Motor neuron (in vitro differentiated cells): Measurements from ENCODE around the gene ZFAND2B. TPM values are rescaled to one million over a fixed set of nuclear protein-coding genes. Genes with fewer than 3 reads are reported as not detected.

Experiments used
- ATAC-seq, 8 experiments: fragments of 200-7000 bp; cut with Tn5 transposase; replicated peaks in 6 of 8; 2 replicates each; pipeline ENCODE4 v1.8.0; 2021; ENCODE audit warnings: mild to moderate bottlenecking in 8 of 8, moderate library complexity in 8 of 8
- H3K27ac ChIP-seq, 2 donors: fragments of 250-450 bp; sonication (Bioruptor Pico); 2 replicates each; pipeline ENCODE4 v1.9.0; 2021; ENCODE audit warnings: antibody characterized with exemption in 2 of 2, mild to moderate bottlenecking in 2 of 2, moderate library complexity in 1 of 2
- H3K4me1 ChIP-seq, 2 donors: fragments of 250-450 bp; sonication (Bioruptor Pico); replicated peaks in 1 of 2; 2 replicates each; pipeline ENCODE4 v1.6.1; 2021; ENCODE audit warnings: antibody characterized with exemption in 2 of 2, mild to moderate bottlenecking in 2 of 2, moderate library complexity in 1 of 2
- H3K4me3 ChIP-seq, 5 donors: fragments of 250-450 bp; sonication (Bioruptor Pico); 2 replicates each; pipeline ENCODE4 v1.9.0; 2021; ENCODE audit warnings: antibody characterized with exemption in 5 of 5, mild to moderate bottlenecking in 5 of 5, moderate library complexity in 4 of 5
- WGBS, 10 experiments: fragments of 450-650 bp; shearing (Covaris generic); methylation state at CpG; one replicate each; pipeline ENCODE4 v1.0.0; 2022; 5-methylcytosine and 5-hydroxymethylcytosine counted together
- in situ Hi-C, 9 experiments: fragments of 400-800 bp; cut with MboI; loops; one replicate each; pipeline ENCODE4 v1.15.0; 2021; ENCODE audit warnings: low sequenced_read_pairs in 9 of 9, low pct_unique_long_range_greater_than_20kb in 2 of 9; ENCODE audit not compliant: unreplicated experiment in 9 of 9
- total RNA-seq, 8 experiments: library from RNA; unstranded; fragments of 300-600 nt; gene quantifications; 2 replicates each; pipeline versions ENCODE4 v1.2.3 to v1.2.4, GENCODE V29; 2022

Gene ZFAND2B
- total RNA-seq, 8 experiments from 2014 or later, result 19.7 to 35.8 (median 25.7) TPM

- in situ Hi-C loops, result loop anchor here in 1 of 9 experiments (25.0 kb wide), 1 partner anchor 107 kb away; the partner anchor contains the start of gene IHH
- ATAC-seq, result no peak
- H3K4me1 ChIP-seq, result no peaks in the 10 kb centered on the region
- H3K27ac ChIP-seq, result no peak overlapping the region
- no peak overlapping the region for H3K4me3 ChIP-seq
Observed at GRCh38 chr2:219168932-219169331, 37.6 kb upstream of the ZFAND2B start.

GRCh38 chr2:219169930-219170654 lies 36.5 kb upstream of the ZFAND2B start, which contains the start of gene SLC23A3:
Gene SLC23A3 (minus strand): TSS chr2:219170029. CDS start chr2:219169984, 45 bp downstream.
- ATAC-seq, result no peak
- Histone ChIP-seq H3K4me1 (no peaks in the 10 kb centered on the region), H3K4me3 (no peak within 1 kb of the TSS), H3K27ac (no peak within 1 kb of the TSS)
- 72 to 100% (median 84%) methylated on average over 1 to 6 of the region's 10 CpGs for WGBS, 10 experiments
- in situ Hi-C loops, result loop anchor here in 1 of 9 experiments (25.0 kb wide), 1 partner anchor 108 kb away; the partner anchor contains the start of gene IHH

GRCh38 chr2:219171231-219171651 lies 35.3 kb upstream of the ZFAND2B start:
- in situ Hi-C loops, result loop anchor here in 1 of 9 experiments (25.0 kb wide), 1 partner anchor 109 kb away; the partner anchor contains the start of gene IHH
- H3K4me3 ChIP-seq, result no peak overlapping the region
- no peak overlapping the region for H3K27ac ChIP-seq
- WGBS, 10 experiments, result 0 to 68% (median 25%) methylated on average over 1 to 4 of the region's 6 CpGs; no CpG with 5 or more reads in 4 of the 10 experiments
- ATAC-seq, result peak; percentile 59 to 84 (median 74)
- H3K4me1 ChIP-seq, result peaks cover 5 to 6% of the 10 kb centered on the region in 2 donors

- in situ Hi-C loops, result loop anchor here in 1 of 9 experiments (25.0 kb wide), 1 partner anchor 110 kb away; the partner anchor contains the start of gene IHH
- 80 to 93% (median 84%) methylated on average over 4 to 11 of the region's 16 CpGs; no CpG with 5 or more reads in 7 of the 10 experiments for whole genome bisulfite sequencing, 10 experiments
- no peak for ATAC-seq
Observed at GRCh38 chr2:219172231-219173154, 34.1 kb upstream of the ZFAND2B start.

GRCh38 chr2:219173176-219173575 lies 33.4 kb upstream of the ZFAND2B start:
- Histone ChIP-seq H3K27ac (no peak overlapping the region), H3K4me1 (peaks cover 5 to 6% of the 10 kb centered on the region in 2 donors), H3K4me3 (no peak overlapping the region)
- WGBS, 10 experiments, result 72 to 100% (median 92%) methylated on average over 1 to 6 of the region's 6 CpGs; no CpG with 5 or more reads in 5 of the 10 experiments
- in situ Hi-C loops, result loop anchor here in 1 of 9 experiments (25.0 kb wide), 1 partner anchor 111 kb away; the partner anchor contains the start of gene IHH
- no peak for ATAC-seq

More at GRCh38 chr2:219172231-219173154, 34.1 kb upstream of the ZFAND2B start:
- no peak overlapping the region for H3K27ac ChIP-seq
- peaks cover 5 to 6% of the 10 kb centered on the region in 2 donors for H3K4me1 ChIP-seq
- H3K4me3 ChIP-seq, result no peak overlapping the region

- H3K4me3 ChIP-seq, result no peak overlapping the region
- in situ Hi-C loops, result loop anchor here in 1 of 9 experiments (25.0 kb wide), 1 partner anchor 112 kb away; the partner anchor contains the start of gene IHH
- ATAC-seq, result no peak
- H3K4me1 ChIP-seq, result peaks cover 7 to 9% of the 10 kb centered on the region in 2 donors
- 21 to 100% (median 100%) methylated on average over 1 to 3 of the region's 3 CpGs; no CpG with 5 or more reads in 2 of the 10 experiments for WGBS, 10 experiments
- no peak overlapping the region for H3K27ac ChIP-seq
Observed at GRCh38 chr2:219174146-219174545, 32.4 kb upstream of the ZFAND2B start.

GRCh38 chr2:219174801-219175200 lies 31.8 kb upstream of the ZFAND2B start:
- no peak overlapping the region for H3K27ac ChIP-seq
- no peak overlapping the region for H3K4me3 ChIP-seq
- H3K4me1 ChIP-seq, result peaks cover 7 to 11% of the 10 kb centered on the region in 2 donors
- 73 to 91% (median 89%) methylated on average over 1 to 4 of the region's 7 CpGs; no CpG with 5 or more reads in 7 of the 10 experiments for WGBS, 10 experiments
- in situ Hi-C loops, result loop anchor here in 1 of 9 experiments (25.0 kb wide), 1 partner anchor 112 kb away; the partner anchor contains the start of gene IHH
- ATAC-seq, result no peak

GRCh38 chr2:219175486-219175885 lies 31.1 kb upstream of the ZFAND2B start:
- WGBS, 10 experiments, result 50 to 95% (median 66%) methylated on average over 1 to 5 of the region's 7 CpGs; no CpG with 5 or more reads in 2 of the 10 experiments
- H3K4me1 ChIP-seq, result peaks cover 7 to 11% of the 10 kb centered on the region in 2 donors
- in situ Hi-C loops, result no loop called here
- peak overlapping the region; percentile 76 to 96 (median 96) for H3K4me3 ChIP-seq
- no peak overlapping the region for H3K27ac ChIP-seq
- ATAC-seq, result no peak

- peak overlapping the region; percentile 46 to 91 for H3K27ac ChIP-seq
- in situ Hi-C loops, result no loop called here
- peak; percentile 42 to 72 (median 67) for ATAC-seq
- peaks cover 7 to 11% of the 10 kb centered on the region in 2 donors for H3K4me1 ChIP-seq
- H3K4me3 ChIP-seq, result peak overlapping the region; percentile 76 to 96 (median 96)
- 0 to 24% (median 9%) methylated on average over 2 to 9 of the region's 45 CpGs; no CpG with 5 or more reads in 4 of the 10 experiments for WGBS, 10 experiments
Observed at GRCh38 chr2:219175928-219176817, 30.4 kb upstream of the ZFAND2B start.

GRCh38 chr2:219176818-219177551 lies 29.6 kb upstream of the ZFAND2B start, which contains the start of gene CNPPD1:
Gene CNPPD1 (minus strand): TSS chr2:219176925. CDS start chr2:219176828, 97 bp downstream.
- H3K4me3 ChIP-seq, result peak within 1 kb of the TSS; percentile 76 to 96 (median 96)
- in situ Hi-C loops, result no loop called here
- 0% methylated on average over 1 to 13 of the region's 69 CpGs; no CpG with 5 or more reads in 2 of the 10 experiments for WGBS, 10 experiments
- H3K27ac ChIP-seq, result peak within 1 kb of the TSS; percentile 82 to 91
- ATAC-seq, result peak; percentile 63 to 80 (median 75)
- peaks cover 7 to 11% of the 10 kb centered on the region in 2 donors for H3K4me1 ChIP-seq
